Measurements from ENCODE around the gene GRIP2. TPM values are rescaled to one million over a fixed set of nuclear protein-coding genes. Genes with fewer than 3 reads are reported as not detected.
"Not testable (repeated sequence)": the region's sequence is repeated elsewhere in the genome, so short reads cannot be mapped to it uniquely, and the experiment has no call there.

The GRIP2 gene
- total RNA-seq, 2 donors from 2014 or later, result 3.7 to 3.9 TPM

DNA sequence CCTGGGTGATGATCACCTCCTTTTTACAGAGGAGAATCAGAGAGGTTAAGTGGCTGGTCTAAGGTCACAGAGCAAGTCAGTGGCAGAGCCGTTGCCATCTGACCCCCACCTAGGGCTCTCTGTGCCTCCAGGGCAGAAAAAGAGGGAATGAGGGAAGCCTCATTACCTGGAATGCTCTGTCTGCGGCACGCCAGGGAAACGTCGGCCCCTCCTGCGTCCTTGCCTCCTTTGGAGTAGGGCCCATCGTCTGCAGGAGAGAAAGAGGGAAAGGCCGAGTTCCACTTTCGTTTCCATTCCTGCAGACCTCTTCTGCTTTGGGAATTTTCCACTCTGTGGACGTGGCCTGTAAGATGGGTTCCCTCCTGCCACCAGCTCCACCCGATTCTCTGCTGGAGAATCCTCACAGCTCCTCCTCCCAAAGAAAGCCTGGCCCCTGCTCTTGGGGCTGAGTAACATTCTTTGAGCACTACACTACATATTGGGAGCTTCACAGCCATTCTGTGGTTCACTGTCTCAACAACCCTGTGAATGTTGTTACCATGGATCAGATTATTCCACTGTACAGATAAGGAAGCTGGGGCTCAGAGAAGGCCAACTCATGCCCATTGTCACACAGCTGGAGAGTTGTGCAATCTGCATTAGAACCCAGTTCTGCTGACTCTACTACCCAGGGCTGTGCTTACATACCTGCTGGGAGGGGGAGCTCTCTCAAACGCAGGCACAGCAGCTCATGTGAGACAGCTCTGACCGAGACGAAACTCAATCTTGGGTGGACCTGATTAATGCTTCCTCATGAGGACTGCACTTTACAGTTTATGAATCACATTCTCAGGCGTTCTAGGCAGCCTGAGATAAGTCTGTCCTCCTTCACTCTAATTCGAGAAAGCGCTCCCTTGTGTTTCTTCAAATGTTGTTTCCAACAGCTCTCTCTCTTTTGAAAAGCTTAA, 14.2 kb downstream of the GRIP2 start:
- DNase-seq (ENCODE audit: low spot score), result peak; percentile 79
- intact Hi-C loops (cut with DNase I), result no loop called here

DNA sequence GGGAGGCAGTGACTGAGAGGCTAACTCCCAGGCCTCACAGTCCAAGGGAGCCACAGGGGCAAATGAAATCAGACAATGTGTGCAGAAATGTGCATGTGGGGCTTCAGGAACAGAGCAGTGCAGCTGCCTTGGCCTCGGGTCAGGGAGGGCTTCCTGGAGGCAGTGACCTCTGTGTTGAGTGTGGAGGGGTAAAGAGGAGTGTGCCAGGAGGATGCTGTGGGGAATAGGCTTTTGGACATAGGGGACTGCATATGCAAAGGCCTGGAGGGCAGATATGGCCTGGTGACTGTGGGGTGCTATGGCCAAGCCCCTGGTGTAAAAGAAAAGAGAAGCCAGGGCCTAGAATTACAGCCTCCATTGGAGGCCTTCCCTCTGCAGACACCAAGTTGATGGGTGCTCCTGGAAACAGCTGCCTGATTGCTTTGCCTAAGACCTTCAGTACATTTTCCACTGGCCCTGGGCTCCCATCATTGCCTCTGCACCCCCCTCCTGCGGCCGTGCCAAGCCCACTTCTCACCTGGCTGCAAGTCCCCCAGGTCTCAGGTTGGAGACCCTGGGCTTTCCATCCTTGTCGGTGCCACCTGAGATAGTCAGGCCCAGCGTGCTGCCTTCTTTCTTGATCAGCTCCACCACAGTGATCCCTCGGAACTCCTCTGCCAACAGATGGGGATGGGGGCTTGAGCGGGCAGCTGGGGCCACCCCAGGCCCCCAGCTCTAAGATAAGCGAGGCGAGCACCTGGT, 15.1 kb downstream of the GRIP2 start:
- DNase-seq (ENCODE audit: low spot score), result no peak
- intact Hi-C loops (cut with DNase I), result no loop called here

- intact Hi-C loops (cut with DNase I), result no loop called here
- DNase-seq (ENCODE audit: low spot score), result peak; percentile 76
These were observed 15.8 kb downstream of the GRIP2 start for GRCh38 chr3:14524311-14524711.

DNA sequence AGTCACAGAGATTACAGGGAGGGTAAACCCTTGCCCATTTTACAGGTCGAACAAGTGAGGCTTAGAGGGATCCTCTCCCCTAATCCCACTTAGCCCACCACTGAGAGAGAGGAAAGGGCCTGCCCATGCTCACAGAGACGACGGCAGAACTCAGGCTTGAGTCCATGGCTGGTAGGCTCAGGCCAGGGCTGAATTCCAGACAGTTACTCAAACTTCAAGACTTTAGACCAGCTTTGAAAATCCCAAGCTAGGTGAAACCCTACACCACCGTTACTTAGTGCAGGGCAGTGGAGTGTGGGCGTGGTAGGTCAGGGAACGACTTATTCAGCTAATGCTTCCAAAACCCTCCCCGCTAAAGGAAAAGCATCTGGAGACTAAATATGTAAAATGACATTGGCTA, 16.4 kb downstream of the GRIP2 start:
- DNase-seq (ENCODE audit: low spot score), result peak; percentile 45

GRCh38 chr3:14522768-14523167, 17.4 kb downstream of the GRIP2 start:
- intact Hi-C loops (cut with DNase I), result no loop called here

More for the DNA sequence above, 16.4 kb downstream of the GRIP2 start:
- intact Hi-C loops (cut with DNase I), result no loop called here

DNA sequence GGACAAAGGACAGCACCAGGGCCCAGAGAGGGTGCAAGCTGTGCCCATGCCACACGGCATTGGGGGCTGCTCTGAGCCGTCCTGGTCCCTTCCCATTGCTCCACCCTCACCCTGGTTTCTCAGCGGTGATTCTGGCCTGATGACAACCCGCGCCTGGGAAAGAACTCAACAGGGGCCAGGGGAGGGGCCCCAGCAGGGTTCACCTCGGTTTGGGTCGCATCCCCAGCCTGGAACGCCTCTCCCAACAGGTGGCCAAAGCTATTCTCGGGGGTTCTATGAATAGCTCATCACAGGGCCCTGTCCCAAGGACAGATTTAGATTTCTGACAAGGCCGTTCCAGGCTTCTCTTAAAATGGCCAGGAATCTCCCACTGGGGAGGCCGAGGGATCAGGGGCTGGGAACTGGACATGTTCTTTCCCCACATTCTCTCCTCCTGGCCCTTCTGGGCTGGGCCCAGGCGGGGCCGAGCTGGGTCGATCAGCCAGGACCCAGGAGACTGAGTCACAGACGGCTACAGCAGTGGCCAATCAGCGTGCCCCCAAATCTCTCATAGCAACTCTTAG, 17.9 kb downstream of the GRIP2 start:
- DNase-seq (ENCODE audit: low spot score), result peak; percentile 84
- intact Hi-C loops (cut with DNase I), result no loop called here

More at GRCh38 chr3:14522768-14523167, 17.4 kb downstream of the GRIP2 start:
- DNase-seq (ENCODE audit: low spot score), result peak; percentile 74

DNA sequence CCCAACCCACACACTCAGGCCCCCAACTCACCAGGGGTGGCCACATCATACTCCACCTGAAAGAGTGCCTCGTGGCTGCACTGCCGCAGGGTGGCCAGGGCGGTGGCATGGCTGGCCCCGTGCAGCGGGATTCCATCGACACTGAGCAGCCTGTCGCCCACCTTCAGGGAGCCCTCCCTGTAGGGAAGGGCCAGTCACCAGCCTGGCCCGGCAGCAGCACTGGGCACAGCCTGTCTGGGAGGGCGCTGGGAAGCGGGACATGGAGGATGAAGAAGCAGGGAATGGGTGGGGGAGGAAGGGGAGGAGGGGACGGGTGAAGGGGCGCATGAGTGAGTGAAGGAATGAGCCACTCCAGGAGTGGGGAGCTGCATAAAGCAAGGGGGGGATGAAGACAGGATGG, 18.5 kb downstream of the GRIP2 start:
- intact Hi-C loops (cut with DNase I), result no loop called here
- DNase-seq (ENCODE audit: low spot score), result peak; percentile 76

- DNase-seq (ENCODE audit: low spot score), result peak; percentile 42
- intact Hi-C loops (cut with DNase I), result no loop called here
These were observed 19.2 kb downstream of the GRIP2 start for GRCh38 chr3:14520967-14521366.

- intact Hi-C loops (cut with DNase I), result no loop called here
- peak; percentile 67 for DNase-seq (ENCODE audit: low spot score)
These were observed 20.0 kb downstream of the GRIP2 start for GRCh38 chr3:14520149-14520548.

DNA sequence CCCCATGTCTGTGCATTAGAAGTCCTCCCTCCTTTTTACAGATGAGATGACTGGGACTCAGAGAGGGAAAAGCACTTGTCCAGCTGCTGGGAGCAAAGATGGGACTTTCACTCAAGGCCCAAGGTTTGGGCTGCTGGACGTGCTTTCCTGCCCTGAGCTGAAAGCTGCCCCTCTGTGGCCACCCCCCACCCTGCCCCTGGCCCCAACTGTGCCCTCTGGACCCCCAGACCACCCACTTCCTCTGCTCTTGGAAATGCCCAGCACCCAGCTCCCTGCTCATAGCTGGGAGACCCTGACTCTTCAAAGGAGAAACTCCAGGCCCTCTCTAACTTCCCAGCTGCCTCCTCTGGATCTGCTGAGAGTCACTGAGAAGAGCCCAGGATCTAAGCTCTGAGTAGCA, 20.7 kb downstream of the GRIP2 start:
- intact Hi-C loops (cut with DNase I), result no loop called here
- DNase-seq (ENCODE audit: low spot score), result peak; percentile 76

GRCh38 chr3:14518893-14519292, 21.2 kb downstream of the GRIP2 start:
- intact Hi-C loops (cut with DNase I), result no loop called here

DNA sequence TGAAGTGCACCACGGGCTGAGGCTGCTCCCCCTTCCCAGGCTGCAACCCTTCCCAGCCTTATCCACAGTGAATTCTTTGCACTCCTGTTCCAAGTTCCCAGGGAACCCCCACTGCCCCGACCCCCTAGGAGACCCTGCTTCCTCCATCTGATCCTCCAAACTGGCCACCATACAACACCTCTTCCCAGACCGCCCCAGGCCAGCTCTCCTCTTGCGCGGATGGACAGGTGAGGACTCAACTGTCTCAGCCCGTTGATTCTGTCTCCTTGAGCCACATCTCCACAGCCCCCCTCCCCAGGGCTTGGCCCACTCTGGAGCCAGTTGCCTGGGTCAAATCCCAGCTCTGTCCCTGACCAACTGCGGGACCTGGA, 21.7 kb downstream of the GRIP2 start:
- intact Hi-C loops (cut with DNase I), result no loop called here
- DNase-seq (ENCODE audit: low spot score), result peak; percentile 52

More at GRCh38 chr3:14518893-14519292, 21.2 kb downstream of the GRIP2 start:
- DNase-seq (ENCODE audit: low spot score), result peak; percentile 42

DNA sequence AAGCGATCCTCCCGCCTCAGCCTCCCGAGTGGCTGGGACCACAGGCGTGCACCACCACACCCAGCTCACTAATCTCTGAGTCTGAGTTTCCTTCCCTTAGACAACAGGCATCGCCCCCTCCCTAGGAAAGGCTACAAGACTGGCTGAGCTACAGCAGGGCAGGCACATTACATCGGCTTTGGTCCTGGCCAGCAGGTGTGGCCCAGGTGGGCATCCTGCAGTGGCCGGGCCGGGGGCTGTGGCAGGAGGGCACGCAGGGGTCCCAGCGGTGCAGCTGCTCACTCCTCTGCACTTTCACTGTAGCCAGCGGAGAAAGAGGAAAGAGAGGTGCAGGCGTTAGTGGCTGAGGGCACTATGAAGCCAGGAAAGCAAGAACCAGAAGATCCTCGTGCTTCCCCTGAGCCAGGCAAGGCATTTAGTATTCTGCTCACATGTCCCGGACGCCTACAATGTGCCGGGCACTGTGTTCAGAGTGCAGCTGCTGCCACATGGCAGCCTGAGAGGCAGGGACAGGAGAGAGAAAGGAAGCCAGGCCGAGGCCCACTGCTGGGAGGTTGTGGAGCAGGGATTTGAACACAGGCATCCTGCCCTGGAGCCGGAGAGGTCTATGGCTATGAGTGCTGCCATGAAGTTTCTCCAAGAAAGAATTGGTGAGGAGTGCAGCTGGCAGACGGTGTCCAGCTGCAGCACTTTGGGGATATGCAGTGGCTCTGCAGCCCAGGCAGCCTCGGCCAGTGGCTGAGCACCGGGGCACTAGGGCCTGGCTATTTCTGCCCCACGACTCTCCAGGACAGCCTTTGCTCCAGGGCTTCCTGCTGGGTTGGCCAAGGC, 22.3 kb downstream of the GRIP2 start:
- intact Hi-C loops (cut with DNase I), result no loop called here

GRCh38 chr3:14516738-14517345, 23.3 kb downstream of the GRIP2 start:
- intact Hi-C loops (cut with DNase I), result no loop called here
- peak; percentile 40 for DNase-seq (ENCODE audit: low spot score)

More for the DNA sequence above, 22.3 kb downstream of the GRIP2 start:
- DNase-seq (ENCODE audit: low spot score), result peak; percentile 59

GRCh38 chr3:14515526-14515925, 24.6 kb downstream of the GRIP2 start:
- peak; percentile 59 for DNase-seq (ENCODE audit: low spot score)
- intact Hi-C loops (cut with DNase I), result not testable (repeated sequence)

- peak; percentile 49 for DNase-seq (ENCODE audit: low spot score)
- intact Hi-C loops (cut with DNase I), result no loop called here
These were observed 25.8 kb downstream of the GRIP2 start for GRCh38 chr3:14514323-14514720.

DNA sequence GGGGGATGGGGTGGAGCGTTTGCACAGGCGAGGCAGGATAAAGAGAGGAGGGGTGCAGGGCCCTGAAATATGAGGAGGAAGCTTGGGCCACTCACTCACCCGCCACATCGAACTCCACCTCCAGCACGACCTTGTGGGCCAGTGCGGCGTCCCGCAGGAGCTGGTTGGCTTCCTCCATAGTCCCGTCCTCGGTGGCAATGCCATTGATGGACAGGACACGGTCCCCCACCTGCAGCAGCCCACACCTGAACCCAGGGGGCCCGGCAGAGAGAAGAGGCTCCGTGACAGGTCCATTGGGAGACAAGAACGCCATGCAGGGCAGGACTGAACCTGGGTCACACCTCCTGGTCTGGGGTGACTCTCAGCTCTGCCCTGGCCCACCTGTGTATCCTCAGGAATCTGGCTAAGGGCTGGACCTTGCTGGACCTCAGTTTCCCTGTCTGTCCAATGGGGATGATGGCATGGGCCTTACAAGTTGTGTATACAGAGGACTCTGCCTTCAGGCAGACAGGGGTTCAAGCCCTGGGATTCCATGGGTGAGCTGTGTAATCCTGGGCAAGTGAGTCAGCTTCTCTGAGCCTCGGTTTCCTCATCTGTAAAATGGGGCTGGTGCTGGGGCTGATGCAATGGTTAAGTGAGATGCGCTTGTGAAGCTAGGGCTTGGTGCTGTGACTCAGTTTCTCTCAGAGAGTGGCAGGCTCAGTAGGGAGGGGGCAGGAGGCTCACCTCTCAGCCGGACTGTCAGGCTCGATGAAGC, 26.4 kb downstream of the GRIP2 start:
- DNase-seq (ENCODE audit: low spot score), result peak; percentile 69
- intact Hi-C loops (cut with DNase I), result no loop called here

DNA sequence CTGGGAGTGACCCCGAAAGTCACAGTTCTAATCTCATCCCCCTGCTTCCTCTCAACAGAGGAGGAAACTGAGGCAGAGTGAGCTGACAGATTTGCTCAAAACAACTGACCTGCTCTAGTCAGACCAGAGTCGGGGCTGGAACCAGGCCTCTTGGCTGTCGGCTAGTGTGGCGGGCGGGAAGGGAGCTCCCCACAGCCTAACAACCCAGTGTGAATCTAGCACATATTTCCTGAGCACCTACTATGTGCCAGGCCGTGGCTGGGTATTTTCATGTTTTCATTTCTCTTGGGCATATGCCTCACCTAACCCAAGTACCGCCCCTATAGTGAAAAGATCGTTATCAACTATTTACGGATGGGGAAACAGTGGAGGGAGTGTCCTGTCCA, 27.2 kb downstream of the GRIP2 start:
- intact Hi-C loops (cut with DNase I), result no loop called here

More for the DNA sequence above, 27.2 kb downstream of the GRIP2 start:
- DNase-seq (ENCODE audit: low spot score), result no peak

Data from posterior vena cava (tissue), 2 donors.